CD4-positive, alpha-beta T cell (primary cell): Measurements from ENCODE around the gene ECHDC1. TPM values are rescaled to one million over a fixed set of nuclear protein-coding genes. Genes with fewer than 3 reads are reported as not detected.
"Not testable (repeated sequence)": the region's sequence is repeated elsewhere in the genome, so short reads cannot be mapped to it uniquely, and the experiment has no call there.

Experiments
- ATAC-seq: fragments of 200-7000 bp; cut with Tn5 transposase; one replicate; pipeline ENCODE4 v1.10.0; 2022; ENCODE audit warnings: mild to moderate bottlenecking; ENCODE audit not compliant: poor library complexity
- CTCF ChIA-PET: fragments of 350-600 bp; sonication (Branson Sonifier 250); formaldehyde crosslinking; loops from one replicate; lab custom pipeline; 2021; ENCODE audit warnings: antibody characterized with exemption, inconsistent platforms; lab: Charles Lee
- POLR2A ChIA-PET: fragments of 350-600 bp; sonication (Branson Sonifier 250); formaldehyde crosslinking; loops from one replicate; lab custom pipeline; 2021; ENCODE audit warnings: antibody characterized with exemption, inconsistent platforms; lab: Charles Lee
- DNase-seq, 14 experiments: peaks; one replicate each; pipeline ENCODE4 v3.0.0-alpha.2; 2013 to 2020; ENCODE audit warnings: mixed read lengths in 2 of 14
- H3K27ac ChIP-seq, 2 donors: one replicate each; pipeline versions ENCODE4 v1.5.1 to v1.7.0; 2013; ENCODE audit warnings: low read length in 2 of 2, low read depth in 1 of 2, mild to moderate bottlenecking in 1 of 2
- H3K27me3 ChIP-seq, 2 experiments: 1 replicate in 1 of 2; 2 replicates in 1 of 2; pipeline versions ENCODE4 v1.6.1 to v1.7.0; 2013; ENCODE audit warnings: low read length in 2 of 2, control low read depth in 1 of 2, mild to moderate bottlenecking in 1 of 2, moderate library complexity in 1 of 2; ENCODE audit not compliant: insufficient read depth in 2 of 2, control insufficient read depth in 1 of 2
- H3K36me3 ChIP-seq: one replicate; pipeline ENCODE4 v1.6.1; 2013; ENCODE audit warnings: low read length, control low read depth; ENCODE audit not compliant: insufficient read depth
- H3K4me1 ChIP-seq: one replicate; pipeline ENCODE4 v1.6.1; 2013; ENCODE audit warnings: low read length, control low read depth; ENCODE audit not compliant: insufficient read depth
- H3K4me3 ChIP-seq: one replicate; pipeline ENCODE4 v1.5.1; 2013; ENCODE audit warnings: mild to moderate bottlenecking, low read length, moderate library complexity
- H3K9me3 ChIP-seq, 2 experiments: 1 replicate in 1 of 2; 2 replicates in 1 of 2; pipeline versions ENCODE4 v1.6.1 to v1.7.0; 2013; ENCODE audit warnings: low read length in 2 of 2, mild to moderate bottlenecking in 2 of 2, control low read depth in 1 of 2, moderate library complexity in 1 of 2; ENCODE audit not compliant: control insufficient read depth in 1 of 2, insufficient read depth in 1 of 2
- H3K27ac Mint-ChIP-seq: one replicate; pipeline ENCODE4 v1.8.0; 2020; ENCODE audit warnings: mixed read lengths
- H3K27me3 Mint-ChIP-seq: one replicate; pipeline ENCODE4 v1.8.0; 2021; ENCODE audit warnings: mixed read lengths
- H3K36me3 Mint-ChIP-seq: one replicate; pipeline ENCODE4 v1.8.0; 2021; ENCODE audit warnings: low read depth, mixed read lengths
- H3K4me1 Mint-ChIP-seq: one replicate; pipeline ENCODE4 v1.8.0; 2021; ENCODE audit warnings: low read depth, mixed read lengths
- H3K4me3 Mint-ChIP-seq: one replicate; pipeline ENCODE4 v1.8.0; 2020; ENCODE audit warnings: mild to moderate bottlenecking, mixed read lengths
- H3K9me3 Mint-ChIP-seq: one replicate; pipeline ENCODE4 v1.8.0; 2020; ENCODE audit warnings: mixed read lengths
- CTCF ChIP-seq: fragments of 200-600 bp; IDR thresholded peaks from one replicate; pipeline ENCODE4 v1.8.0; 2022; ENCODE audit warnings: antibody characterized with exemption, mild to moderate bottlenecking
- intact Hi-C, 2 experiments: fragments of 100-400 bp; cut with DNase I in 1 of 2; cut with micrococcal nuclease in 1 of 2; formaldehyde crosslinking; loops; one replicate each; pipeline versions ENCODE4 v1.15.1 to v1.9.0; 2023 to 2025; cut with DNase I, micrococcal nuclease
- total RNA-seq, 174 experiments: library from RNA in 2 of 174; stranded (reverse) in 2 of 174; gene quantifications; one replicate each; pipeline ENCODE4 v1.2.3 and lab custom pipeline; 2021 to 2026

ECHDC1 gene
- total RNA-seq, 2 experiments from 2014 or later = 6.5 to 7.4 TPM

- no peak for ATAC-seq
- Histone ChIP-seq H3K4me3 (no peak overlapping the region), H3K4me1 (no peaks in the 10 kb centered on the region), H3K36me3 (no peaks in the 10 kb centered on the region), H3K27ac (no peak overlapping the region), H3K27me3 (no peaks in the 10 kb centered on the region), H3K9me3 (no peaks in the 10 kb centered on the region)
- no peaks in the 10 kb centered on the region for H3K36me3 Mint-ChIP-seq
- H3K9me3 Mint-ChIP-seq = no peaks in the 10 kb centered on the region
- H3K4me3 Mint-ChIP-seq = no peak overlapping the region
- ChIA-PET POLR2A (no interaction called here), CTCF (no interaction called here)
- no peak for DNase-seq
- no peaks in the 10 kb centered on the region for H3K27me3 Mint-ChIP-seq
- TF ChIP-seq CTCF = no peak
- H3K4me1 Mint-ChIP-seq = no peaks in the 10 kb centered on the region
- no peak overlapping the region for H3K27ac Mint-ChIP-seq
- intact Hi-C loops = no loop called here
These were observed 46.3 kb upstream of the ECHDC1 start for GRCh38 chr6:127389706-127390105.

- Mint-ChIP-seq H3K9me3 (no peaks in the 10 kb centered on the region), H3K36me3 (no peaks in the 10 kb centered on the region), H3K27ac (no peak overlapping the region), H3K4me1 (no peaks in the 10 kb centered on the region), H3K27me3 (no peaks in the 10 kb centered on the region), H3K4me3 (no peak overlapping the region)
- Histone ChIP-seq H3K36me3 (no peaks in the 10 kb centered on the region), H3K4me3 (no peak overlapping the region), H3K27me3 (no peaks in the 10 kb centered on the region), H3K27ac (no peak overlapping the region), H3K9me3 (no peaks in the 10 kb centered on the region), H3K4me1 (no peaks in the 10 kb centered on the region)
- intact Hi-C loops = no loop called here
- CTCF ChIA-PET = no interaction called here
- TF ChIP-seq CTCF = no peak
- ATAC-seq = no peak
- DNase-seq = no peak
- POLR2A ChIA-PET = no interaction called here
These were observed 42.4 kb upstream of the ECHDC1 start for GRCh38 chr6:127385668-127386430.

GRCh38 chr6:127384848-127385247 is 41.4 kb upstream of the ECHDC1 start:
- H3K9me3 Mint-ChIP-seq, ATAC-seq, H3K27me3 Mint-ChIP-seq, H3K4me1 Mint-ChIP-seq, intact Hi-C loops, DNase-seq, POLR2A ChIA-PET, H3K4me3 ChIP-seq, H3K4me1 ChIP-seq, H3K27ac Mint-ChIP-seq, H3K4me3 Mint-ChIP-seq, H3K36me3 Mint-ChIP-seq, H3K27me3 ChIP-seq, H3K9me3 ChIP-seq, H3K27ac ChIP-seq, H3K36me3 ChIP-seq: not testable (repeated sequence)
- CTCF ChIA-PET = interaction anchor here (1.0 kb wide), 1 partner anchor 131 kb away, joined by 3 read pairs; no protein-coding TSS in a partner anchor

GRCh38 chr6:127383988-127384387 is 40.6 kb upstream of the ECHDC1 start:
- H3K36me3 ChIP-seq = no peaks in the 10 kb centered on the region
- no peaks in the 10 kb centered on the region for H3K9me3 Mint-ChIP-seq
- H3K9me3 ChIP-seq = no peaks in the 10 kb centered on the region
- no peaks in the 10 kb centered on the region for H3K27me3 Mint-ChIP-seq
- no peaks in the 10 kb centered on the region for H3K36me3 Mint-ChIP-seq
- no peaks in the 10 kb centered on the region for H3K4me1 Mint-ChIP-seq
- DNase-seq = no peak
- intact Hi-C loops = no loop called here
- CTCF ChIA-PET = no interaction called here
- ATAC-seq = no peak
- H3K27me3 ChIP-seq = no peaks in the 10 kb centered on the region
- no peak overlapping the region for H3K4me3 ChIP-seq
- no peaks in the 10 kb centered on the region for H3K4me1 ChIP-seq
- POLR2A ChIA-PET = no interaction called here
- no peak overlapping the region for H3K4me3 Mint-ChIP-seq
- H3K27ac ChIP-seq = no peak overlapping the region
- TF ChIP-seq CTCF = no peak
- no peak overlapping the region for H3K27ac Mint-ChIP-seq
